GM12878 (cell line): ENCODE data around the gene CASR. TPM values are rescaled to one million over a fixed set of nuclear protein-coding genes. Genes with fewer than 3 reads are reported as not detected.

ENCODE experiments used
- BCLAF1 ChIP-seq: fragments of 450-650 bp; IDR thresholded peaks from 2 replicates; pipeline ENCODE4 v1.6.1; 2017; ENCODE audit warnings: antibody characterized with exemption, mild to moderate bottlenecking, moderate library complexity
- BRCA1 ChIP-seq: IDR thresholded peaks from 2 replicates; pipeline ENCODE4 v1.6.1; 2011; ENCODE audit warnings: low read depth, low read length, improper control_type of control experiment
- CEBPB ChIP-seq, 2 experiments: fragments of 150-350 bp in 1 of 2; IDR thresholded peaks; 2 replicates each; pipeline ENCODE4 v1.6.1; 2012 to 2014; ENCODE audit warnings: low read depth in 2 of 2, low read length in 2 of 2, borderline replicate concordance in 1 of 2, inconsistent platforms in 1 of 2
- DPF2 ChIP-seq: fragments of 450-650 bp; IDR thresholded peaks from 2 replicates; pipeline ENCODE4 v1.6.1; 2017; ENCODE audit warnings: mild to moderate bottlenecking
- EGR1 ChIP-seq, 2 experiments: IDR thresholded peaks; 1 replicate in 1 of 2; 2 replicates in 1 of 2; pipeline ENCODE4 v1.6.1; 2011 to 2012; ENCODE audit warnings: low read depth in 2 of 2, low read length in 2 of 2, borderline replicate concordance in 1 of 2, mild to moderate bottlenecking in 1 of 2, moderate library complexity in 1 of 2
- ESRRA ChIP-seq: IDR thresholded peaks from 2 replicates; pipeline ENCODE4 v1.6.1; 2012; ENCODE audit warnings: mild to moderate bottlenecking, low read length, improper control_type of control experiment
- HCFC1 ChIP-seq: fragments of 150-350 bp; IDR thresholded peaks from 2 replicates; pipeline ENCODE4 v1.6.1; 2014; ENCODE audit warnings: low read length
- HDAC6 ChIP-seq: fragments of 200-600 bp; sonication (generic); IDR thresholded peaks from one replicate; pipeline ENCODE4 v1.8.0; 2017; ENCODE audit warnings: antibody characterized with exemption; ENCODE audit not compliant: unreplicated experiment
- KDM1A ChIP-seq: fragments of 200-600 bp; sonication (generic); IDR thresholded peaks from 2 replicates; pipeline ENCODE4 v1.6.1; 2016; ENCODE audit warnings: borderline replicate concordance
- LARP7 ChIP-seq: fragments of 450-650 bp; IDR thresholded peaks from 2 replicates; pipeline ENCODE4 v1.6.1; 2017; ENCODE audit warnings: mild to moderate bottlenecking
- MAX ChIP-seq: IDR thresholded peaks from 2 replicates; pipeline ENCODE4 v1.6.1; 2012; ENCODE audit warnings: low read depth, low read length, improper control_type of control experiment
- NRF1 ChIP-seq: conservative IDR thresholded peaks from 2 replicates; pipeline ENCODE4 v1.6.1; 2011; ENCODE audit warnings: mild to moderate bottlenecking, low read depth, low read length, improper control_type of control experiment
- RUNX3 ChIP-seq: IDR thresholded peaks from 2 replicates; pipeline ENCODE4 v1.6.1; 2012; ENCODE audit warnings: low read length, inconsistent platforms
- SMARCA5 ChIP-seq: fragments of 450-650 bp; IDR thresholded peaks from 2 replicates; pipeline ENCODE4 v1.6.1; 2017; ENCODE audit warnings: mild to moderate bottlenecking
- SREBF1 ChIP-seq: IDR thresholded peaks from 2 replicates; pipeline ENCODE4 v1.6.1; 2012; ENCODE audit warnings: mild to moderate bottlenecking, low read length
- STAT3 ChIP-seq: IDR thresholded peaks from 2 replicates; pipeline ENCODE4 v1.6.1; 2011; ENCODE audit warnings: low read depth, low read length, improper control_type of control experiment
- SUPT20H ChIP-seq: IDR thresholded peaks from 2 replicates; pipeline ENCODE4 v1.6.1; 2011; ENCODE audit warnings: low read depth, mild to moderate bottlenecking, low read length, moderate library complexity, borderline replicate concordance; ENCODE audit not compliant: control insufficient read depth
- TBL1XR1 ChIP-seq: IDR thresholded peaks from 2 replicates; pipeline ENCODE4 v1.6.1; 2012; ENCODE audit warnings: low read depth, low read length, improper control_type of control experiment
- TCF12 ChIP-seq: IDR thresholded peaks from 2 replicates; pipeline ENCODE4 v1.6.1; 2011; ENCODE audit warnings: low read depth, mild to moderate bottlenecking, low read length
- ZNF24 ChIP-seq: fragments of 450-650 bp; IDR thresholded peaks from 2 replicates; pipeline ENCODE4 v1.6.1; 2017; ENCODE audit warnings: antibody characterized with exemption, mild to moderate bottlenecking
- polyA plus RNA-seq, 11 experiments: library from polyadenylated mRNA; depleted of rRNA in 4 of 11; unstranded in 6 of 11; stranded (reverse) in 5 of 11; fragments of >200 nt; fragmentation: Nextera tagmentation in 4 of 11; fragmentation: Illumina TruSeq in 1 of 11; extraction: Ambion mirVana in 4 of 11; extraction: Trizol in 1 of 11; gene quantifications; 1 replicate in 1 of 11; 2 replicates in 10 of 11; pipeline versions ENCODE4 v1.2.1 to v1.2.3, GENCODE V29; 2011 to 2016; ENCODE audit warnings: inconsistent platforms in 2 of 11, missing spikeins in 2 of 11, low read depth in 1 of 11
- total RNA-seq, 4 experiments: library from RNA; depleted of rRNA in 3 of 4; stranded (reverse); fragments of >200 nt in 3 of 4; fragmentation: Illumina TruSeq in 1 of 4; extraction: Trizol in 1 of 4; gene quantifications; 2 replicates each; pipeline versions ENCODE4 v1.2.1 to v1.2.3, GENCODE V29; 2013 to 2021
- TF ChIP-seq, protein P1 (sequence below), 3 experiments: IDR thresholded peaks in 2 of 3; conservative IDR thresholded peaks in 1 of 3; 2 replicates each; pipeline ENCODE4 v1.5.1; 2011; ENCODE audit warnings: low read depth in 3 of 3, low read length in 3 of 3, mild to moderate bottlenecking in 3 of 3, control low read depth in 2 of 3, moderate library complexity in 2 of 3, inconsistent platforms in 1 of 3, mixed read lengths in 1 of 3; ENCODE audit not compliant: control insufficient read depth in 2 of 3, insufficient read depth in 1 of 3; ENCODE audit errors: extremely low read depth in 1 of 3
- TF ChIP-seq, protein P2 (sequence below): IDR thresholded peaks from 2 replicates; pipeline ENCODE4 v1.6.1; 2012; ENCODE audit warnings: improper control_type of control experiment, low read depth, low read length; ENCODE audit not compliant: insufficient replicate concordance

Gene CASR
- total and polyA plus RNA-seq, 10 of the 15 experiments (the other 5 are each of a cell fraction or from before 2014, with no cell fraction given): 0.04 to 0.37 (median 0.11) TPM

GRCh38 chr3:122271246-122271898, 87.9 kb downstream of the CASR start (continued):
- TF ChIP-seq BCLAF1 (no peak), SUPT20H (no peak), ZNF24 (no peak), MAX (no peak), HCFC1 (no peak), LARP7 (no peak), HDAC6 (no peak), EGR1 (IDR thresholded peaks at IDR 0.05; ENCODE audit: borderline replicate concordance in 1 of 2, low read depth in 2 of 2, low read length in 2 of 2) (no peak), TCF12 (no peak), SMARCA5 (no peak), CEBPB (IDR thresholded peaks at IDR 0.05; ENCODE audit: borderline replicate concordance in 1 of 2, low read depth in 2 of 2, low read length in 2 of 2) (peak in 1 of 2 experiments; percentile 71; a peak in 2 of 4 replicates), NRF1 (no peak), STAT3 (no peak), BRCA1 (no peak), SREBF1 (no peak), ESRRA (no peak), KDM1A (no peak), DPF2 (peak; percentile 82), RUNX3 (peak; percentile 99), TBL1XR1 (0 out of 2 replicates have a peak, but pooled peaks have one; percentile 46)
- TF ChIP-seq, protein P1, sequence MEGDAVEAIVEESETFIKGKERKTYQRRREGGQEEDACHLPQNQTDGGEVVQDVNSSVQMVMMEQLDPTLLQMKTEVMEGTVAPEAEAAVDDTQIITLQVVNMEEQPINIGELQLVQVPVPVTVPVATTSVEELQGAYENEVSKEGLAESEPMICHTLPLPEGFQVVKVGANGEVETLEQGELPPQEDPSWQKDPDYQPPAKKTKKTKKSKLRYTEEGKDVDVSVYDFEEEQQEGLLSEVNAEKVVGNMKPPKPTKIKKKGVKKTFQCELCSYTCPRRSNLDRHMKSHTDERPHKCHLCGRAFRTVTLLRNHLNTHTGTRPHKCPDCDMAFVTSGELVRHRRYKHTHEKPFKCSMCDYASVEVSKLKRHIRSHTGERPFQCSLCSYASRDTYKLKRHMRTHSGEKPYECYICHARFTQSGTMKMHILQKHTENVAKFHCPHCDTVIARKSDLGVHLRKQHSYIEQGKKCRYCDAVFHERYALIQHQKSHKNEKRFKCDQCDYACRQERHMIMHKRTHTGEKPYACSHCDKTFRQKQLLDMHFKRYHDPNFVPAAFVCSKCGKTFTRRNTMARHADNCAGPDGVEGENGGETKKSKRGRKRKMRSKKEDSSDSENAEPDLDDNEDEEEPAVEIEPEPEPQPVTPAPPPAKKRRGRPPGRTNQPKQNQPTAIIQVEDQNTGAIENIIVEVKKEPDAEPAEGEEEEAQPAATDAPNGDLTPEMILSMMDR (IDR thresholded peaks at IDR 0.05 in 2 of 3, conservative IDR thresholded peaks at IDR 0.05 in 1 of 3; ENCODE audit: control insufficient read depth in 2 of 3, extremely low read depth in 1 of 3, insufficient read depth in 1 of 3, low read depth in 3 of 3, low read length in 3 of 3): no peak
- TF ChIP-seq, protein P2, sequence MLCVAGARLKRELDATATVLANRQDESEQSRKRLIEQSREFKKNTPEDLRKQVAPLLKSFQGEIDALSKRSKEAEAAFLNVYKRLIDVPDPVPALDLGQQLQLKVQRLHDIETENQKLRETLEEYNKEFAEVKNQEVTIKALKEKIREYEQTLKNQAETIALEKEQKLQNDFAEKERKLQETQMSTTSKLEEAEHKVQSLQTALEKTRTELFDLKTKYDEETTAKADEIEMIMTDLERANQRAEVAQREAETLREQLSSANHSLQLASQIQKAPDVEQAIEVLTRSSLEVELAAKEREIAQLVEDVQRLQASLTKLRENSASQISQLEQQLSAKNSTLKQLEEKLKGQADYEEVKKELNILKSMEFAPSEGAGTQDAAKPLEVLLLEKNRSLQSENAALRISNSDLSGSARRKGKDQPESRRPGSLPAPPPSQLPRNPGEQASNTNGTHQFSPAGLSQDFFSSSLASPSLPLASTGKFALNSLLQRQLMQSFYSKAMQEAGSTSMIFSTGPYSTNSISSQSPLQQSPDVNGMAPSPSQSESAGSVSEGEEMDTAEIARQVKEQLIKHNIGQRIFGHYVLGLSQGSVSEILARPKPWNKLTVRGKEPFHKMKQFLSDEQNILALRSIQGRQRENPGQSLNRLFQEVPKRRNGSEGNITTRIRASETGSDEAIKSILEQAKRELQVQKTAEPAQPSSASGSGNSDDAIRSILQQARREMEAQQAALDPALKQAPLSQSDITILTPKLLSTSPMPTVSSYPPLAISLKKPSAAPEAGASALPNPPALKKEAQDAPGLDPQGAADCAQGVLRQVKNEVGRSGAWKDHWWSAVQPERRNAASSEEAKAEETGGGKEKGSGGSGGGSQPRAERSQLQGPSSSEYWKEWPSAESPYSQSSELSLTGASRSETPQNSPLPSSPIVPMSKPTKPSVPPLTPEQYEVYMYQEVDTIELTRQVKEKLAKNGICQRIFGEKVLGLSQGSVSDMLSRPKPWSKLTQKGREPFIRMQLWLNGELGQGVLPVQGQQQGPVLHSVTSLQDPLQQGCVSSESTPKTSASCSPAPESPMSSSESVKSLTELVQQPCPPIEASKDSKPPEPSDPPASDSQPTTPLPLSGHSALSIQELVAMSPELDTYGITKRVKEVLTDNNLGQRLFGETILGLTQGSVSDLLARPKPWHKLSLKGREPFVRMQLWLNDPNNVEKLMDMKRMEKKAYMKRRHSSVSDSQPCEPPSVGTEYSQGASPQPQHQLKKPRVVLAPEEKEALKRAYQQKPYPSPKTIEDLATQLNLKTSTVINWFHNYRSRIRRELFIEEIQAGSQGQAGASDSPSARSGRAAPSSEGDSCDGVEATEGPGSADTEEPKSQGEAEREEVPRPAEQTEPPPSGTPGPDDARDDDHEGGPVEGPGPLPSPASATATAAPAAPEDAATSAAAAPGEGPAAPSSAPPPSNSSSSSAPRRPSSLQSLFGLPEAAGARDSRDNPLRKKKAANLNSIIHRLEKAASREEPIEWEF: no peak
